ENCODE data around the gene DCLK2. TPM values are rescaled to one million over a fixed set of nuclear protein-coding genes. Genes with fewer than 3 reads are reported as not detected.

The DCLK2 gene
- total and polyA plus RNA-seq, 2 of the 4 experiments (the other 2 are of a cell fraction) = 11.3 to 15.5 TPM

GRCh38 chr4:150302553-150302952, 224.3 kb downstream of the DCLK2 start:
- Histone ChIP-seq H2AK5ac (ENCODE audit: low read depth, low read length) (no peak overlapping the region), H3K27ac (ENCODE audit: insufficient read depth, low read length) (peak overlapping the region; percentile 8; the same call in 1 of the 2 replicates), H3K36me3 (ENCODE audit: control insufficient read depth, insufficient read depth, low read length) (no peaks in the 10 kb centered on the region), H3K14ac (replicated peaks; ENCODE audit: low read depth, low read length) (no peak overlapping the region), H3K4ac (ENCODE audit: low read depth, low read length) (no peak overlapping the region), H3K79me1 (ENCODE audit: low read depth in 1 of 2, low read length in 2 of 2) (peaks cover 0 to 3% of the 10 kb centered on the region in 2 experiments; a peak in 1 of 4 replicates), H3K9me1 (ENCODE audit: insufficient read depth, low read length) (no peaks in the 10 kb centered on the region), H3K4me3 (ENCODE audit: insufficient read depth, low read depth, low read length) (no peak overlapping the region), H4K91ac (ENCODE audit: insufficient read depth, low read depth, low read length) (no peak overlapping the region), H2BK15ac (ENCODE audit: low read depth, low read length) (no peak overlapping the region), H3K9me3 (ENCODE audit: control insufficient read depth, insufficient read depth, low read length) (no peaks in the 10 kb centered on the region), H3K23ac (ENCODE audit: low read depth, low read length) (no peak overlapping the region), H3K56ac (ENCODE audit: extremely low read depth, insufficient read depth, low read length) (no peak overlapping the region), H4K5ac (ENCODE audit: low read depth, low read length) (no peak overlapping the region), H2AK9ac (replicated peaks; ENCODE audit: low read depth, low read length, poor library complexity) (no peak overlapping the region), H4K8ac (ENCODE audit: low read depth in 2 of 2, low read length in 2 of 2) (no peak overlapping the region; a peak in 1 of 4 replicates), H4K20me1 (ENCODE audit: insufficient read depth, low read length) (no peaks in the 10 kb centered on the region), H3K9ac (ENCODE audit: low read depth, low read length) (no peak overlapping the region), H3K4me2 (ENCODE audit: low read depth, low read length) (no peak overlapping the region), H3K18ac (ENCODE audit: low read depth, low read length) (no peak overlapping the region), H3K4me1 (ENCODE audit: control insufficient read depth, insufficient read depth, low read length) (peaks cover 2% of the 10 kb centered on the region; the same call in 1 of the 2 replicates), H2BK5ac (ENCODE audit: low read depth, low read length, poor library complexity, severe bottlenecking) (peak overlapping the region; percentile 77), H3K27me3 (ENCODE audit: control insufficient read depth, insufficient read depth, low read length) (no peaks in the 10 kb centered on the region), H2BK120ac (ENCODE audit: low read depth, low read length) (no peak overlapping the region), H2BK20ac (ENCODE audit: low read depth, low read length) (no peak overlapping the region), H2AFZ (replicated peaks; ENCODE audit: low read length, poor library complexity) (no peak overlapping the region)
- ChIA-PET POLR2A (ENCODE audit: unreplicated experiment) (no interaction called here), CTCF (no interaction called here)
- 0 out of 2 replicates have a peak, but pooled peaks have one; percentile 9 for TF ChIP-seq RAD21 (IDR thresholded peaks at IDR 0.05; ENCODE audit: low read length)
- no peak for TF ChIP-seq CHD1 (IDR thresholded peaks at IDR 0.05; ENCODE audit: low read depth, low read length)
- TF ChIP-seq ELK1 (IDR thresholded peaks at IDR 0.05; ENCODE audit: borderline replicate concordance, low read depth, low read length) = no peak
- no peak for TF ChIP-seq MXI1 (IDR thresholded peaks at IDR 0.05; ENCODE audit: borderline replicate concordance, low read depth, low read length)
- peak; percentile 99 for TF ChIP-seq CEBPB (IDR thresholded peaks at IDR 0.05; ENCODE audit: low read depth, low read length)
- TF ChIP-seq BHLHE40 (IDR thresholded peaks at IDR 0.05; ENCODE audit: low read depth, low read length) = peak; percentile 95
- TF ChIP-seq SMC3 (IDR thresholded peaks at IDR 0.05; ENCODE audit: low read depth, low read length) = no peak
- TF ChIP-seq RFX5 (IDR thresholded peaks at IDR 0.05; ENCODE audit: low read depth, low read length) = no peak
- peak; percentile 99 for TF ChIP-seq USF2 (IDR thresholded peaks at IDR 0.05; ENCODE audit: low read depth, low read length)
- TF ChIP-seq NFE2L2 (IDR thresholded peaks at IDR 0.05; ENCODE audit: low read depth, low read length) = no peak
- TF ChIP-seq CTCF (conservative IDR thresholded peaks at IDR 0.05; ENCODE audit: low read depth, low read length) = no peak
- TF ChIP-seq MAFK (IDR thresholded peaks at IDR 0.05; ENCODE audit: low read depth, low read length) = peak; percentile 38; the same call in 1 of the 2 replicates
- TF ChIP-seq RCOR1 (IDR thresholded peaks at IDR 0.05; ENCODE audit: insufficient replicate concordance, low read length) = no peak
- TF ChIP-seq MAZ (IDR thresholded peaks at IDR 0.05; ENCODE audit: borderline replicate concordance, low read depth, low read length) = no peak
- TF ChIP-seq FOS (IDR thresholded peaks at IDR 0.05; ENCODE audit: low read depth, low read length) = peak; percentile 99
- TF ChIP-seq POLR2A (IDR thresholded peaks at IDR 0.05; ENCODE audit: low read depth, low read length) = no peak
- no CpG with 5 or more reads among the region's 4 CpGs for WGBS, 2 experiments (ENCODE audit: extremely low coverage in 2 of 2, insufficient read length in 1 of 2)
- dilution Hi-C loops (cut with HindIII; ENCODE audit: low sequenced_read_pairs, unreplicated experiment) (no loop called here), in situ Hi-C loops (cut with MboI; ENCODE audit: low sequenced_read_pairs) (no loop called here), intact Hi-C loops (cut with micrococcal nuclease) (no loop called here)
- BruUV-seq (replicated peaks) = no TSS peak
- peak; percentile 71 for ATAC-seq (ENCODE audit: low read depth)
- peak; percentile 98 for DNase-seq

All from IMR-90 (cell line).